Activated naive CD4-positive, alpha-beta T cell treated with Interleukin-2 at 50 U/mL for 16 hours (primary cell): Measurements from ENCODE around the gene VSIR.
A peak's percentile ranks its signal among the peaks of the same experiment; 100 is the strongest.

Experiments
- DNase-seq: peaks from one replicate; pipeline ENCODE4 v3.0.0-alpha.2; 2020

Gene VSIR

GRCh38 chr10:71773221-71773971, at the start of gene VSIR:
Gene VSIR, minus strand, starts transcription at chr10:71773520. Its CDS starts 81 bp downstream, at chr10:71773439.
- peak; percentile 96 for DNase-seq

GRCh38 chr10:71821909-71822763, 48.8 kb upstream of the VSIR start:
- DNase-seq: no peak

- no peak for DNase-seq
These were observed 47.6 kb upstream of the VSIR start for GRCh38 chr10:71820966-71821365.

GRCh38 chr10:71819985-71820384, 46.7 kb upstream of the VSIR start:
- DNase-seq: no peak

- no peak for DNase-seq
These were observed 46.1 kb upstream of the VSIR start for GRCh38 chr10:71819441-71819861.

GRCh38 chr10:71818674-71819260, 45.4 kb upstream of the VSIR start:
- no peak for DNase-seq

GRCh38 chr10:71817831-71818655, 44.7 kb upstream of the VSIR start:
- no peak for DNase-seq

- DNase-seq: no peak
These were observed 43.8 kb upstream of the VSIR start for GRCh38 chr10:71816936-71817618.

- no peak for DNase-seq
These were observed 43.1 kb upstream of the VSIR start for GRCh38 chr10:71816421-71816851.

- DNase-seq: no peak
These were observed 42.3 kb upstream of the VSIR start for GRCh38 chr10:71815515-71816130.

GRCh38 chr10:71814922-71815411, 41.6 kb upstream of the VSIR start:
- no peak for DNase-seq

GRCh38 chr10:71812913-71813590, 39.7 kb upstream of the VSIR start:
- no peak for DNase-seq

GRCh38 chr10:71812016-71812912, 38.9 kb upstream of the VSIR start:
- peak; percentile 77 for DNase-seq

GRCh38 chr10:71811351-71811750, 38.0 kb upstream of the VSIR start:
- no peak for DNase-seq

GRCh38 chr10:71810048-71810750, 36.9 kb upstream of the VSIR start:
- DNase-seq: no peak

- DNase-seq: no peak
These were observed 36.3 kb upstream of the VSIR start for GRCh38 chr10:71809628-71810027.

GRCh38 chr10:71807557-71808510, 34.5 kb upstream of the VSIR start:
- DNase-seq: no peak
